ENCODE data around the gene FAM53B.

Gene FAM53B

GRCh38 chr10:124735491-124736286, 8.5 kb downstream of the FAM53B start:
- no peaks in the 10 kb centered on the region for H4K20me1 ChIP-seq (ENCODE audit: insufficient read depth)

DNA sequence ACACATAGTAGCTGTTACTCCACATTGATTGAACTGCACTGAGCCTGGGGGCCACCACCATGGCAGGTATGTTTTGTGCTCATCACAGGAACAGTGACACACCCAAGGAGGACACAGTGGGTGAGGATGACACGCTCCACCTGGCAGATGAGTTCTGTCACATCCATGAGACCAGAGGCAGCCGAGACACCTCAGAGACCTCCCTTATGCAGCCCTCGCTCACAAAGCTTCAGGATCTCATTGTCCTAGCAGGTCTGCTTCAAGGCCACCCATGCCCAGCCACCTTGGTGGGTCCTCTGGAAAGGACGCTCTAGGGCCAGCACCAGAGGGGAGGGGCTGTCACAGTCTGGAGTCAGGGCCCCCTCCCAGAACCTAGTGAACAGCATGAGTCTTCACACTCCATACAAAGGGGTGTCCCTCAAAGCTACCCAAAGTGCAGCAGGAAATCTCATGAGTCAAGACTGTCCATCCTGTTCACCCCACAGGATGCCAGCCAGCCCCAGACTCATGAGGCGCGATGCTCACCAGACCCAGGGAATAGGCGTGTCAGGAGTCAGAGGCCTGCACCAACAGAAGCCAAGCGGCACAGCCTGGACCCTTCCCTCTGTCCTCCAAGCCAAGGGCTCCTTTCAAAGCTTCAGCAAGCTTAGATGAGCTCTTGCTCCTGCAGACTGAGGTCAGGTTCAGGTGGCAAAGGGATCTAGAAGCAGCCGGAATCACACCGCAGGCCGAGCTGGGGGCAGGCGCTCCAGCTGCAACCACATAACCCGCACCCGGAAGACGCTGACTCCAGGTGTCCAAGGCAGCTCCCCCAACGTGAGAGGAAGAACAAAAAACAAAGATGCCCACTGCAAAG, 9.6 kb downstream of the FAM53B start:
- Histone ChIP-seq H3K36me3 (ENCODE audit: insufficient read depth) (no peaks in the 10 kb centered on the region), H4K20me1 (ENCODE audit: insufficient read depth) (no peaks in the 10 kb centered on the region), H3K9ac (no peak overlapping the region), H2AFZ (ENCODE audit: low read depth) (no peak overlapping the region), H3K4me3 (IDR thresholded peaks at IDR 0.05; ENCODE audit: insufficient read depth, low read depth, low read length) (no peak overlapping the region), H3K4me1 (ENCODE audit: low read depth, poor library complexity, severe bottlenecking) (peaks cover 67% of the 10 kb centered on the region), H3K4me2 (peak overlapping the region; percentile 26; the same call in 1 of the 2 replicates), H3K79me2 (ENCODE audit: insufficient read depth, low read depth) (peaks cover 63% of the 10 kb centered on the region), H3K27ac (peak overlapping the region; percentile 41; the same call in 1 of the 2 replicates), H3K27me3 (ENCODE audit: insufficient read depth, low read depth) (no peaks in the 10 kb centered on the region)
- TF ChIP-seq CTCF (conservative IDR thresholded peaks at IDR 0.05; ENCODE audit: low read depth, low read length): no peak

More at GRCh38 chr10:124735491-124736286, 8.5 kb downstream of the FAM53B start:
- TF ChIP-seq CTCF (conservative IDR thresholded peaks at IDR 0.05; ENCODE audit: low read depth, low read length): no peak
- Histone ChIP-seq H3K27me3 (ENCODE audit: insufficient read depth, low read depth) (no peaks in the 10 kb centered on the region), H3K27ac (peak overlapping the region; percentile 41; the same call in 1 of the 2 replicates), H3K4me2 (peak overlapping the region; percentile 4; the same call in 1 of the 2 replicates), H2AFZ (ENCODE audit: low read depth) (no peak overlapping the region), H3K9ac (no peak overlapping the region), H3K4me3 (IDR thresholded peaks at IDR 0.05; ENCODE audit: insufficient read depth, low read depth, low read length) (no peak overlapping the region), H3K36me3 (ENCODE audit: insufficient read depth) (no peaks in the 10 kb centered on the region), H3K79me2 (ENCODE audit: insufficient read depth, low read depth) (peaks cover 64% of the 10 kb centered on the region), H3K4me1 (ENCODE audit: low read depth, poor library complexity, severe bottlenecking) (peaks cover 79% of the 10 kb centered on the region)

DNA sequence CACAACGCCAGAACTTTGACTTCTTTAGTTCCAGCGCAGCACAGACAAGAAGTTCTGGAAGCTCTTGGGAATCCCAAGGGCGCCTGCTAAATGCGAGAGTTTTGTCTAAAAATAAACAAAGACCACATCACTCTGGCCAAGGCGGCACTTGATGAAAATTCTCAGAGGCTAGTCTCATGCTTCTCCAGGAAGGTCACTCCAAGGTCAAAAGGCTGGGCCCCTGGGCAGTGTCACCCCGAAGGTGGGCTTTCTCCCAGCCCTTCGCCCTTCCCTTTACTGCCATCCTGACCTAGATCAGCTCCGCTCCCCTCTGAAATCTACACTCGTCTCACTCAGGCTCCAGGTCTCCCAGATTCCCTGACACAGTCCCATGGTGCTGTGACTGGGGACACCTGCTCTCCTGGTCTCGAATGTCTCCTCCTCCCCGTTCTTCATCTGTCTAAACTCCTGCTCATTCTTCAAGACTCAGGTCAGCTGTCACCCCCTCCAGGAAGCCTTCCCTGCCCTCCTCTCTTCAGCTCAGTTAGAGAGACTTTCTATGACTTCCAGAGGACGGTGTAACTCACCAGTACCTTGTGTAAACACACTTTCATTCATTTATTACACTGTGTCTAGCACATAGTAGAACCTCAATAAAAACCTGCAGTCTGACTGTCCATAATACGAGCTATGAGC, 10.5 kb downstream of the FAM53B start:
- peaks cover 58% of the 10 kb centered on the region for H3K79me2 ChIP-seq (ENCODE audit: insufficient read depth, low read depth)
- no peaks in the 10 kb centered on the region for H3K36me3 ChIP-seq (ENCODE audit: insufficient read depth)
- H3K4me2 ChIP-seq: peak overlapping the region; percentile 26; the same call in 1 of the 2 replicates
- no peaks in the 10 kb centered on the region for H4K20me1 ChIP-seq (ENCODE audit: insufficient read depth)
- TF ChIP-seq CTCF (conservative IDR thresholded peaks at IDR 0.05; ENCODE audit: low read depth, low read length): no peak
- no peaks in the 10 kb centered on the region for H3K27me3 ChIP-seq (ENCODE audit: insufficient read depth, low read depth)
- no peak overlapping the region for H2AFZ ChIP-seq (ENCODE audit: low read depth)
- peaks cover 67% of the 10 kb centered on the region for H3K4me1 ChIP-seq (ENCODE audit: low read depth, poor library complexity, severe bottlenecking)
- no peak overlapping the region for H3K4me3 ChIP-seq (IDR thresholded peaks at IDR 0.05; ENCODE audit: insufficient read depth, low read depth, low read length)
- peak overlapping the region; percentile 41; the same call in 1 of the 2 replicates for H3K27ac ChIP-seq
- H3K9ac ChIP-seq: no peak overlapping the region

- Histone ChIP-seq H4K20me1 (ENCODE audit: insufficient read depth) (no peaks in the 10 kb centered on the region), H3K79me2 (ENCODE audit: insufficient read depth, low read depth) (peaks cover 58% of the 10 kb centered on the region), H3K9ac (no peak overlapping the region), H3K4me3 (IDR thresholded peaks at IDR 0.05; ENCODE audit: insufficient read depth, low read depth, low read length) (no peak overlapping the region), H3K36me3 (ENCODE audit: insufficient read depth) (no peaks in the 10 kb centered on the region), H3K4me1 (ENCODE audit: low read depth, poor library complexity, severe bottlenecking) (peaks cover 67% of the 10 kb centered on the region), H3K4me2 (peak overlapping the region; percentile 26; the same call in 1 of the 2 replicates), H3K27me3 (ENCODE audit: insufficient read depth, low read depth) (no peaks in the 10 kb centered on the region), H2AFZ (ENCODE audit: low read depth) (no peak overlapping the region), H3K27ac (no peak overlapping the region)
- TF ChIP-seq CTCF (conservative IDR thresholded peaks at IDR 0.05; ENCODE audit: low read depth, low read length): no peak
These were observed 11.1 kb downstream of the FAM53B start for GRCh38 chr10:124732931-124733570.
